Mucosa of gallbladder (tissue), 1 donor: Measurements from ENCODE around the gene COL7A1. TPM values are rescaled to one million over a fixed set of nuclear protein-coding genes. Genes with fewer than 3 reads are reported as not detected.
"Not testable (repeated sequence)": the region's sequence is repeated elsewhere in the genome, so short reads cannot be mapped to it uniquely, and the experiment has no call there.

Experiments
- DNase-seq: peaks from one replicate; pipeline ENCODE4 v3.0.0-alpha.2; 2020; ENCODE audit warnings: low spot score
- total RNA-seq: library from RNA; stranded (reverse); gene quantifications from one replicate; pipeline ENCODE4 v1.2.1, GENCODE V29; 2021
- donor health status: DM: no; HTN: no; CAD: no.

Gene COL7A1
- total RNA-seq, 1 donor from 2014 or later = 9.4 TPM

GRCh38 chr3:48563382-48563918, 31.7 kb downstream of the COL7A1 start, which contains the start of gene UCN2:
UCN2 (minus strand) TSS chr3:48563781; CDS start chr3:48563124, 657 bp downstream.
- DNase-seq = no peak

DNA sequence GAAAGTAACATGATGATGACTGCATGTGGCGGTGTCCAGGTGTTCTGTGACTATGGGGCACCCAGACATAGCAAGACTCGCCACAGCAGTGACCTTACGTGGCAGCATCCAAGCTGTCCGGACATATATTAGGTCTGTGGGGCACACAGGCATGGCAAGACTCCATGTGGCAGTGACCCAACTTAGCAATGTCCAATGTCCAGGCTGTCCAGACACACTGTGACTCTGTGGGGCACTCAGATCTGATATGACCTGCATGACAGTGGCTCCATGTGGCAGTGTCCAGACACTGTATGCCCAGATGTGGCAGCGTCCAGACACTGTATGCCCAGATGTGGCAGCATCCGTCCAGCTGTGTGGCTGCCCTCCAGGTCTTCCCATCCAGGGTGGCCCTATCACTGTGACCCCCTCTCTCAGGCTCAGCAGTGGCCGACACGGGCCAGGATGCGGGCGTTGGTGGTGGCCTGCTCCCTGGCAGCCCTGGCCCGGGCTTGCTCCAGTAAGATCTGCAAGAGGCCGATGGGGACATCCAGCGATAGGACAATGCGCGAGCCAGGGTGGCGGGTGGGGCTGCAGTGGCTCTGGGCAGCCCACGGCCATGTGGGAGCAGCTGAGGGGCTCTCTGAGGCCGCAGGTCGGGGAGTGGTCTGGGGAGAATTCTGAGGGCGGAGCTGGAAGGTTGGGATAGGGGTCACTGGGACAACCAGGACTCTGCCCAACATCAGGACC, 32.6 kb downstream of the COL7A1 start:
- no peak for DNase-seq

DNA sequence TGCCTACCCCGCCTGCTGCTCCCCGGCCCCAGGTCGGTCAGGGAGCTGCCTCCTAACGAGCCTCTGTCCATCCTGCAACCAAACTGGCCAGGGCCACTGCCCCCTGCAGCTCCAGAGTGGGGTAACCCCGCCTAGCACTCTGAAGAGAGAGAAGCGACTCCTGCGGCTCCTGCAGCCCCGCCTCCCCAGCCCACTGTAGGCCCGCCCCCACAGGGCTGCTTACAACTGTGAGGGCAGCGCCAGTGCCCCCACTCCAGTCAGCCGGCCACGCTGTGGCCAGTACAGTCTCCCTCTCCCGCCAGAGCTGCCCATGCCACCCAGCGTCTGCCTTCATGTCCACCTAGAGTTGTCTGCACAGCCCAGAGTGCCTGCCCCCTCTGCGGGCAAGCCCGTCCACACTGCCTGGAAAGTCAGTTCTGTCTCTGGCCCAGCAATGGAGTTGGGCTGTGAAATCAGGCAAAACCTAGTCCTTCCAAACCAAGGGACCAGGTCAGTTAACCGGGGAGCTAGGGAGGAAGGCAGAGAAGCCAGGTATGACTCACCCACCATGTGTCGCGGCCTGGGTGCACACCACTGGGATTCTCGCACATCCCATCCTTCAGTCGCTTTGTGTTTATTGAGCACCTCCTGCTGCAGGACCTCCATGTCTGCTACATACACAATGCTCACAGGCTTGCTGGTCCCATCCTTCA, 33.9 kb downstream of the COL7A1 start:
- peak; percentile 32 for DNase-seq

DNA sequence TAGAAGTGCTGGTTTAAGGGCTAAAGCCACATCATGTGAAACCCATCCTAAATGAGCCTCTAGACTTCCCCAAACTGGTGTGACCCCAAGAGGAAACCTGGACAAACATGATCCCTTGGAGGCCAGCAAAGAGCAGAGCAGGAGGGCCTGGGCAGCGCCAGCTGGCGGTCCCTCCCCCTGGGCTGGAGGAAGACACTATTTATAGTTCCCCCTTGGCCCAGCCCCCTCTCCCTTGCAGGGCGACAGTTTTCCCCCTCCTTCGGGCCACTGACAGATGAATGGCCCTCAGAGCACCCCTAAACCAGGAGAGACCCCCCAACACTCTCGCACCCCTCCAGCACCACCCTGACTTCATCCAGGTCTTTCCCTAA, 34.5 kb downstream of the COL7A1 start:
- DNase-seq = no peak

DNA sequence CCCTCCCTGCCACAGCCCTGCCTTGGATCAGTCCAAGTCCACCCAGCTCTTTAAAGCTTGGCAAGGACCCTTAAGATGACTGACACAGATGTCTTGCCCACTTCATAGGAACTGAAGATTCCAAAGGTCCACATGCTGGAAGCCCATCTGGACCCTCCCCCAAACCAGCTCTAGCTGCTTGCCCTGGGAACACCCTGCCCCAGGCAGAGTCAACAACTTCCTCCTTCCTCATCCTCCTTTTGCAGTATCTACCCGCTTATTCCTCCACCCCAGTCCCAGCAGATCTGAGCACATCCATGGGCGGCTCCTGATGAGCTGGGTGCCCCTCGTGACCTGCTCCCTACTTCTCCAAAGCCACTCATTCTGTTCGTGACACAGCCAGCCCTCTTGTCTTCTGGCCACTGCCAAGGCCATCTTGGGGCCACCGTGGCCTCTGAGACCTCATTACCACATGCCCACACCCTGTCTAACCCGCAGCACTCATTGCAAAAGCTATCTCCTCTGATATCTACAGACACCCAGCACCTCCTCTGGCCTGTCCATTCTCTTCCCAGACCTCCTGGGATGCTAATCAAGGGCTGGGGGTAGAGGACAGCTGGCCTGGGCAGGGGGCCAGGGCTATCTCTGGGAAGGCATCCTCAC, 36.5 kb downstream of the COL7A1 start:
- DNase-seq = no peak

DNA sequence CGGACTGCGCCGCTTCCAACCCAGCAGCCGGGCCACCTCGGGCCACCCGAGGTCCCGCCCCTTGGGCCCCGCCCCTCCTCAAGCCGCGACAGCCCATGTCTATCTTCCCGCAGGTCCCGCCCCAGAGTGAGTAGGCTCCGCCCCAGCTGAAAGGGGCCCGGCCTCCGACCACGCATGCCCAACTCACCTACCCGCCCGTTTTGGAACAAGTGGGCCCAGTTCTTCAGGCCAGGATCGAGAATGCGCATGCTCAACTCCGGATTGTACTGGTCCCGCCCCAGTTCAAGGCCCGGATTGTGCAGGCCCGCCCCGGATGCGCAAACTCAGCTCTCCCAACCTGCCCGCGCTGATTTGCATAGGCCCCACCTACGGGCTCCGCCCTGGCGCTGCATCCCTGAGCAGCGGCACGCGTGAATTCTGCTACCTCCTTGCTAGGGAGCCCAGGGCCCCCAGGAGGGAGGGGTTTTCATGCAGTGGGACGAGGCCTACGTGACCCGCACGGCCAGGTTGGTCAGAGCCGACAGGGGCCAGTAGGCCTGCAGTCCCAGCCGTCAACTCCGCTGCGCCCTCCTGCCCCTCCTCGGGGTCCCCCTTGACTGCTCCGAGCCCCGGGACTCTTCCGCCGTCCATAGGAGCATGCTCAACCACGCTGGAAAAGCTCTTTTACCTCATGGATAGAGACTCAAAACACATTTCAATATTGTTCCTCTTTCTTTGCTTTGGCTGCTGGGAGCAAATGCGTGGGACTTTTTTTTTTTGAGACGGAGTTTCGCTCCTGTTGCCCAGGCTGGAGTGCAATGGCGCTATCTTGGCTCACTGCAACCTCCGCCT, 38.1 kb downstream of the COL7A1 start, which contains the start of gene PFKFB4:
PFKFB4 (minus strand) TSS at position 8 of the 831 bp plus-strand sequence. CDS start 26 bp downstream, outside the sequence.
- DNase-seq = peak; percentile 100

DNA sequence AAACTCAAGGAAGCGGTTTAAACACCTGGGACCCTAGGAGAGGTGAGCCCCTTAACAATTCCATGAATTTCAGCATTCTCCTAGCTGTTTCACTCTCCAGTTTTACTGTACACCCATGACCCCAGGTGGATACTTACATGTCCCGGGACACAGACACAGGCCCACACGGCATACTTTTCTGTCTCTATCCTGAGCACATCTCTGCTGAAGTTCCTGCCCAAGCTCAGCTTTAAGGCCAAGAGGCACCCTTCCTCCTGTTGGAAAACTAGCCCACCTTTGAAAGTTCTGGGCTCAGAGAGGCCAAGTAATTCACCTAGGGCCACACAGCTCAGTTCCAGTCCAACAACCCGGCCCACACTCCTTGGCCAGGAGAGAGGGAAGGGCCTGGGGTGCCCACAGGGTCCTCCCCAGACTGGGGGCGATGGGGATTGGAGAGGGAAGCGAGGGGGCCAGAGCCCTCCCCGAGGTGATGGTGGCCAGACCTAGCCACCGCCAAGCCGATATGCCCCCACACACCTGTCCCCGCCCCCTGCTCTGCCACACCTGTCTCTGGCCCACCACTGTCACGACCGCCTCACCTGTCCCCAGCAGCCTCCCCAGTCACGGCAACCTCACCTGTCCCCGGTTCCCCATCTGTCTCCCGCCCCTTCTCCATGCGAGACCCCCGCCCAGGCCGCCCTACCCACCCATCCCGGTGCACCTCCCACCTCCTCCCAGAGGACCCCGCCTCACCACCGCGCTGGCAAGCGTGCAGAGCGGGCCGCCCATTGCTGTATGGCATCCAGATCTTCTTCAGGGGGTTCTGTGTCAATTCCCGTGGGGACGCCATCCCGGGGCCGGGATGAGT, 39.0 kb downstream of the COL7A1 start:
- no peak for DNase-seq

- DNase-seq = no peak
Observed at GRCh38 chr3:48555231-48555948, 39.7 kb downstream of the COL7A1 start.

GRCh38 chr3:48553886-48554845, 41.0 kb downstream of the COL7A1 start:
- no peak for DNase-seq

DNA sequence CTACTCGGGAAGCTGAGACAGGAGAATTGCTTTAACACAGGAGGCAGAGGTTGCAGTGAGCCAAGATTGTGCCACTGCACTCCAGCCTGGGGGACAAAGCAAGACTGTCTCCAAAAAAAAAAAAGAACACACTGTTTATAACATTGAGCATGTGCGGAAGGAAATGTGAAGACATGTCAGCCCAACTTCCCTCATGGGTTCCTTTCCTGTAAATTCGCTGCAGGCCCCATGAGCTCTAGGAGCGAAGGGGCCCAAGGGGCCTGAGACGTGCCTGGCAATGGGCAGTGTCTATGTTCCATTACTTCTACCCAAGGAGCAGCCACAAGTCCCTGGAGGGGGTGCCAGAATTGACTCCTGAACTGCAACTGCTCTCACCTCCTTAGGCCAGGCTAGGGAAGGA, 41.8 kb downstream of the COL7A1 start:
- no peak for DNase-seq

- no peak for DNase-seq
Observed at GRCh38 chr3:48552111-48552951, 42.8 kb downstream of the COL7A1 start.

DNA sequence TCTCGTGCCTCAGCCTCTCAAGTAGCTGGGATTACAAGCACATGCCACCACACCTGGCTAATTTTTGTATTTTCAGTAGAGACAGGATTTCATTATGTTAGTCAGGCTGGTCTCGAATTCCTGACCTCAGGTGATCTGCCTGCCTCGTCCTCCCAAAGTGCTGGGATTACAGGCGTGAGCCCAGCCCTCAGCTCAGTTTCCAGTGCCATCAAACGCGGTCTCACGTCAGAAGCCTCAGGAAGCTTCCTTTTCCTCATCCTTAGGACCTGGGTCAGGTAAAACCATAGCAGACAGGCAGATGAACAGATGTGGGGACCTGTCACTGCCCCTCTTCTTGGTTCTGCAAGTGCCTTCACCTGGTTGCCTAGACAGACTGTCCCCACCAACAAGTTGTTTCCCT, 43.5 kb downstream of the COL7A1 start:
- DNase-seq = not testable (repeated sequence)

DNA sequence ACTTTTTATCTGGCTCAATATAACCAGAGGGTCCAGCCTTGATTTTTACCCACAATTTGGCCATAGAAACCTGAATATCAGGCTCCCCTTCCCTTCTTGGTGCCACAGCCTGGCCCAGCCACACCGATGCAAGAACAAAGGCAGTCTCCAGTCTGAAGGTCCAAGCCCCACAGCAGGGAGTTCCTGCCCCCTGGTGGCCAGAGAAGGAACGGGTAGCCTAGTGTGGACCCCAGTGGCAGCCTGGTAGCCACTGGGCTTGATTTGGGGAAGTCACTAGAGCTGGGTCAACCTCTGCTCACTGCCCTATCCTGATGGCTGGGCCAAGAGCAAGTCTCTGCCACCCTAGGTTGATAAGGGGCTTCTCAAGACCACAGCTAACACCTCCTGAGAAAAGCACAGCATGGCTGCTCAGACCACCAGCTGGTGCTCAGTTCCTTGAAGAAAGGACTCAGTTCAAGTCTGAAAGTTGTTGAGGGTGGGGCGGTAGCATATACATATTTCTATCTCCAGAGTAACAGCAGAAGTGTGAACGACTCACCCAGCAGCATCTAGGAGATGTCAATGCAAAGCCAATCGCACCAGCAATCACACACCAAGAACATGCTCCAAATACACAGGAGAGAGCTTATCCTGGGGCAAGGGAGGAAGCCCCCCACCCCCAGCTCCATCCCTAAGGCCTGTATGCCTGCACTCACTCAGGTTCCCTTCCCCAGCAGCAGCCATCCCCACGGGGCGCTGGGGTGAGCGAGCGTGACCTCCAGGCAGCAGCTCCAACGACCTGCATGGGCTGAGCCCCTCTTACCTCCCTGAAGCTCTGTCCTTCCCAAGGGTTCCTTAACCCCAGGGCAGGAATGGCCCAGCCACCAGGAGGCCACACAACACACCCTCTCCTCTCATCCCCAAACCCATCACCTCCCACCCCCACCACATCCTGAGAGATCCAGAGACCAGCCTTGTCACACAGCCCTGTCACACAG, 46.1 kb downstream of the COL7A1 start:
- peak; percentile 88 for DNase-seq

DNA sequence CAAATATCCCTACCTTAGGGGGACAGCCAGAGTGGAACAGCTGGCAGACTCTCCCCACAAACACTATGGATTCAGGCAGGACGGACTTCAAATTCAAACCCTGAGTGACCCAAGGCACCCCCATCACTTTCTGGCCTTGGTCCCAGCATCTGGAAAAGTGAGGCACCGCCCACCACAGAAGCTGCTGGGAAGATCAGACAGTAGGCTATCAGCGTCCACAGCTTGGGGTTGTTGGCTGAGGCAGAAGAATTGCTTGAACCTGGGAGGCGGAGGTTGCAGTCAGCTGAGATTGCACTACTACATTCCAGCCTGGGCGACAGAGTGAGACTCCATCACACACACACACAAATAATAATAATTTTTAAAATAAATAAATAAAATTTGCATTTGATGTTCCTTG, 47.0 kb downstream of the COL7A1 start:
- no peak for DNase-seq

DNA sequence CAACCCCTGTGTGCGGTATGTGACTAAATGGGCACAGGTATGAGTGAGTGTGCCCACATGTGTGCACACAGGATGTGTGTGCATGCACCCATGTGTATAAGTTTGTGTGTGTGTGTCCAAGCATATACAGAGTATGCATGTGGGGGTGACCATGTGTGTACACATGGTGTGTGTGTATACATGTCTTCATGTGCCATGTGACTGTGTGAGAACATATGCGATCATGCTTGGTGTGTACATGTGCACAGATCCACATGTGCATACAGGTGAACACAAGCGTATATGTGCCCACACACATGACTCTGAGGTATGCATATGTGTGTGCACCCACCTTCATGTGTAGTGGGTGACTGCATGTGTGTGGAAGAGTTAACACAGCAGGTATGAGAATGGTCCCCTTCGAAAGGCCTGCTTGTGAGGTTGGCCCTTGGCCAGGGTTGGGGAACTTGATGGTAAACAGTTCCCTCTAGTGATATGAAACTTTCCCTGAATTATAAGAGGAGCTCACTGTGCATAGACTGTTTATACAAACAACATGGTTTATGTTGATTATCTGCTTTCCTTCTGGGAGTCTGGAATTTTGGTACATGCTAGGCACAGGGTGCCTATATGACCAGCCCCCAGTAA, 48.8 kb downstream of the COL7A1 start:
- no peak for DNase-seq

DNA sequence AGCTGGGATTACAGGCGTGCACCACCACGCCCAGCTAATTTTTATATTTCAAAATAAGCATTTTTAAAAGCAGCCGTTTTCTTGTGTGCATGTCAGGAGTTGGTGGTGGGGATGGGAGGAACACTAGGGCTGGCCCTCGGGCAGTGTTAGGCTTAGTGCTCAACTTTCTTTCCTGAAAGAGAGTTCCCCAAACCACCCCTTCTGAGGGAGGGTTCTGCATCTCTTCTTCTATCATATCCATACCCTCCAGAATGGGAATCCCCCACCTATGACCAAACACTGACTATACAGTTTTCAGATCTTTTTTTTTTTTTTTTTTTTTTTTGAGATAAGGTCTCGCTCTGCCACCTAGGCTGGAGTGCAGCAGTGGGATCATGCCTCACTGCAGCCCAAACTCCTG, 51.0 kb downstream of the COL7A1 start:
- DNase-seq = no peak
